AG04449 (cell line): ENCODE measurements around the gene HPX.

Source experiments
- CTCF ChIA-PET: fragments of 350-600 bp; formaldehyde crosslinking; extraction: SDS; loops from one replicate; lab custom pipeline; 2021; ENCODE audit warnings: antibody characterized with exemption; lab: Yijun Ruan, JAX
- POLR2A ChIA-PET: fragments of 400-600, 350-600 bp; formaldehyde crosslinking; extraction: SDS; loops from one replicate; lab custom pipeline; 2020; ENCODE audit warnings: antibody characterized with exemption, inconsistent platforms; lab: Yijun Ruan, JAX
- DNase-seq: peaks from one replicate; pipeline ENCODE4 v3.0.0-alpha.2; 2010; ENCODE audit warnings: low read depth, low spot score
- H3K4me3 ChIP-seq: 2 replicates; pipeline ENCODE4 v1.5.1; 2011; ENCODE audit warnings: low read depth, mild to moderate bottlenecking, control low read depth, low read length
- TF ChIP-seq, protein P1 (sequence below): IDR thresholded peaks from one replicate; pipeline ENCODE4 v1.5.1; 2011; ENCODE audit warnings: mild to moderate bottlenecking, moderate library complexity, low read length, control low read depth, inconsistent platforms; ENCODE audit not compliant: insufficient read depth; ENCODE audit errors: missing control alignments

HPX gene

GRCh38 chr11:6486256-6486655 is 45.5 kb upstream of the HPX start:
- TF ChIP-seq, protein P1, sequence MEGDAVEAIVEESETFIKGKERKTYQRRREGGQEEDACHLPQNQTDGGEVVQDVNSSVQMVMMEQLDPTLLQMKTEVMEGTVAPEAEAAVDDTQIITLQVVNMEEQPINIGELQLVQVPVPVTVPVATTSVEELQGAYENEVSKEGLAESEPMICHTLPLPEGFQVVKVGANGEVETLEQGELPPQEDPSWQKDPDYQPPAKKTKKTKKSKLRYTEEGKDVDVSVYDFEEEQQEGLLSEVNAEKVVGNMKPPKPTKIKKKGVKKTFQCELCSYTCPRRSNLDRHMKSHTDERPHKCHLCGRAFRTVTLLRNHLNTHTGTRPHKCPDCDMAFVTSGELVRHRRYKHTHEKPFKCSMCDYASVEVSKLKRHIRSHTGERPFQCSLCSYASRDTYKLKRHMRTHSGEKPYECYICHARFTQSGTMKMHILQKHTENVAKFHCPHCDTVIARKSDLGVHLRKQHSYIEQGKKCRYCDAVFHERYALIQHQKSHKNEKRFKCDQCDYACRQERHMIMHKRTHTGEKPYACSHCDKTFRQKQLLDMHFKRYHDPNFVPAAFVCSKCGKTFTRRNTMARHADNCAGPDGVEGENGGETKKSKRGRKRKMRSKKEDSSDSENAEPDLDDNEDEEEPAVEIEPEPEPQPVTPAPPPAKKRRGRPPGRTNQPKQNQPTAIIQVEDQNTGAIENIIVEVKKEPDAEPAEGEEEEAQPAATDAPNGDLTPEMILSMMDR = no peak
- H3K4me3 ChIP-seq = no peak overlapping the region
- ChIA-PET CTCF (interaction anchor here (1.6 to 10.4 kb wide), 6 partner anchors 12 to 197 kb away, joined by 3 to 75 read pairs (median 6); partner anchors contain the start of gene MRPL17), POLR2A (no interaction called here)
- DNase-seq = no peak

DNA sequence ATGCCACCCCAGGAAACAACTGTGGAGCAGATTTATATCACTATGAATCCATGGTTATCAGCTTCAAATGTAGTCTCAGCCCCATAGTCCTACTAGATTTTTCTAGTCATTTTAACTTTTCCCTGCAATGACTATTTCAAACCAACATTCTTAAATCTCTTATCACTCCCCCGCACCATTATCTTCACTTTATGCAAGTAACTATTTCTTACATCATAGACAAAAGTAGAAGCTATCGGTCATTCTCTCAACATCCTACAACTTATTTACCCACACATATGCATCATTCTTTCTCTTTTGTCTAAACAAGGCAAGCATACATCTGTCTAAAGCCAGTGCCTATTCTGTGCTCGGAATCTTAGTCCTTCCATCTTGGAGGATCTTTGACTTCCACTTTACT is 44.9 kb upstream of the HPX start:
- no peak overlapping the region for H3K4me3 ChIP-seq
- ChIA-PET CTCF (interaction anchor here (0.7 to 10.4 kb wide), 6 partner anchors 12 to 198 kb away, joined by 3 to 75 read pairs (median 4); partner anchors contain the start of genes MRPL17 and TRIM3), POLR2A (no interaction called here)
- DNase-seq = no peak
- TF ChIP-seq, protein P1 = no peak

DNA sequence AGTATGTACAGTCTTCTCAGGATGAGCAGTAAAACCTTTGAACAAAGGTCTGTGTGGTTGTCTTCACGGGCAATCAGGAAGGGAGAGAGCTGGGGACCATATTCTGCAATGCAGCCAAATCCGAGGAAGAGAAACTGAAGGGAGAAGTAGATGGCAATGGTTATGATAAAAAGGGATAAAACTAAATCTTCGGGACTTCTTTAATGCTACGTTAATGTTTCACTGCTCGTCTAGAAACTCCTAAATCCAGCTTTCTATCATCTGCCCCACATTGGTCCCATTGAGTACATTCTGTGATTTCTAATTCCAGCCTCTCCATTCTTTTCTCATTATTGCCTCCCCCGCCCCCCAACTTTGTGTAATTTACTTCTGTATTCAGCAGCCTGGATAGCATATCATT is 42.2 kb upstream of the HPX start:
- TF ChIP-seq, protein P1 = no peak
- ChIA-PET CTCF (interaction anchor here (0.7 to 10.4 kb wide), 6 partner anchors 12 to 104 kb away, joined by 3 to 75 read pairs (median 10); partner anchors contain the start of gene DNHD1), POLR2A (interaction anchor here (2.4 kb wide), 1 partner anchor 10 kb away, joined by 7 read pairs; no protein-coding TSS in a partner anchor)
- no peak for DNase-seq
- no peak overlapping the region for H3K4me3 ChIP-seq

GRCh38 chr11:6482441-6482840 is 41.7 kb upstream of the HPX start:
- ChIA-PET POLR2A (interaction anchor here (1.0 to 2.4 kb wide), 4 partner anchors 7 to 80 kb away, joined by 3 to 7 read pairs (median 6); no protein-coding TSS in a partner anchor), CTCF (interaction anchor here (0.7 to 10.4 kb wide), 7 partner anchors 12 to 103 kb away, joined by 3 to 75 read pairs (median 6); partner anchors contain the start of gene DNHD1)
- peak overlapping the region; percentile 99 for H3K4me3 ChIP-seq
- no peak for DNase-seq
- TF ChIP-seq, protein P1 = no peak

DNA sequence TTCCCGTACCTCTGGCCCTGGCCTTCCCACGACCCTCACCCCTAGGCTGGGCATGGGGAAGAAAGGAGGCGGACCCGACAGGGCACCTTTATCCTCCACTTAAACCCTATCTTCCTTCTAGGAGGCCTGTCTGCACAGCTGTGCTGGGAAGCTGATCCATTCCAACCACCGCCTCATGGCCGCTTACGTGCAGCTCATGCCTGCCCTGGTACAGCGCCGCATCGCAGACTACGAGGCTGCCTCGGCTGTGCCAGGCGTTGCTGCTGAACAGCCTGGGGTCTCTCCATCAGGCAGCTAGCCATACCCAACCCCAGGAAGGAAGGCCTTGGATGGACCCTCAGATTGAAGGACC is 41.1 kb upstream of the HPX start:
- DNase-seq = no peak
- CTCF ChIA-PET = interaction anchor here (0.7 to 10.4 kb wide), 7 partner anchors 9 to 102 kb away, joined by 3 to 75 read pairs (median 6); no protein-coding TSS in a partner anchor
- POLR2A ChIA-PET = interaction anchor here (1.0 to 2.4 kb wide), 8 partner anchors 8 to 137 kb away, joined by 3 to 7 read pairs (median 4); partner anchors contain the start of genes TAF10 and TPP1
- TF ChIP-seq, protein P1 = no peak
- H3K4me3 ChIP-seq = peak overlapping the region; percentile 99

GRCh38 chr11:6481012-6481923 is 40.5 kb upstream of the HPX start, which contains the start of the genes ARFIP2 and TIMM10B:
TSS of gene ARFIP2 (minus strand) at chr11:6481331. CDS start at chr11:6480421, 910 bp downstream.
TSS of gene TIMM10B (plus strand) at chr11:6481501. CDS start at chr11:6481517, 16 bp downstream.
- ChIA-PET POLR2A (interaction anchor here (0.8 to 2.4 kb wide), 11 partner anchors 9 to 138 kb away, joined by 3 to 7 read pairs (median 4); partner anchors contain the start of genes APBB1, SMPD1, TAF10 and TPP1), CTCF (interaction anchor here (0.9 to 10.4 kb wide), 6 partner anchors 8 to 202 kb away, joined by 3 to 75 read pairs (median 10); partner anchors contain the start of gene MRPL17)
- peak; percentile 86 for DNase-seq
- TF ChIP-seq, protein P1 = no peak
- H3K4me3 ChIP-seq = peak within 1 kb of the TSS; percentile 99
